T-cell (primary cell): ENCODE results near the gene CYFIP2. TPM values are rescaled to one million over a fixed set of nuclear protein-coding genes. Genes with fewer than 3 reads are reported as not detected.

ENCODE experiments used
- ATAC-seq, 4 experiments: fragments of 200-7000 bp in 3 of 4; fragments of 150-1000 bp in 1 of 4; cut with Tn5 transposase; replicated peaks in 1 of 4; 1 replicate in 3 of 4; 2 replicates in 1 of 4; pipeline ENCODE4 v1.10.0; 2021; ENCODE audit warnings: moderate library complexity in 3 of 4, mild to moderate bottlenecking in 2 of 4, moderate number of reproducible peaks in 1 of 4
- CTCF ChIA-PET, 2 donors: fragments of 300-600 bp; sonication (Branson Sonifier 250); formaldehyde crosslinking; loops; one replicate each; lab custom pipeline; 2022; ENCODE audit warnings: antibody characterized with exemption in 2 of 2; lab: Charles Lee
- POLR2A ChIA-PET, 2 donors: fragments of 300-600 bp; sonication (Branson Sonifier 250); formaldehyde crosslinking; loops; one replicate each; lab custom pipeline; 2022; ENCODE audit warnings: antibody characterized with exemption in 2 of 2; lab: Charles Lee
- DNase-seq, 35 experiments: peaks; one replicate each; pipeline versions ENCODE4 v3.0.0 to v3.0.0-alpha.2; 2013 to 2023
- H3K27ac ChIP-seq: one replicate; pipeline ENCODE4 v1.5.1; 2013; ENCODE audit warnings: low read length
- H3K27me3 ChIP-seq, 2 experiments: replicated peaks in 1 of 2; 1 replicate in 1 of 2; 2 replicates in 1 of 2; pipeline versions ENCODE4 v1.6.1 to v1.7.0; 2013; ENCODE audit warnings: low read length in 1 of 2, mixed read lengths in 1 of 2; ENCODE audit not compliant: control insufficient read depth in 2 of 2, insufficient read depth in 2 of 2; ENCODE audit errors: extremely low read depth in 1 of 2
- H3K36me3 ChIP-seq, 2 donors: 1 replicate in 1 of 2; 2 replicates in 1 of 2; pipeline versions ENCODE4 v1.6.1 to v1.7.0; 2013; ENCODE audit warnings: low read length in 1 of 2; ENCODE audit not compliant: control insufficient read depth in 2 of 2, insufficient read depth in 1 of 2; ENCODE audit errors: extremely low read depth in 1 of 2
- H3K4me1 ChIP-seq, 2 experiments: 1 replicate in 1 of 2; 2 replicates in 1 of 2; pipeline versions ENCODE4 v1.6.1 to v1.7.0; 2013; ENCODE audit warnings: low read length in 2 of 2, mixed read lengths in 1 of 2; ENCODE audit not compliant: insufficient read depth in 2 of 2, control insufficient read depth in 1 of 2; ENCODE audit errors: extremely low read depth in 1 of 2
- H3K4me3 ChIP-seq, 2 donors: 1 replicate in 1 of 2; 2 replicates in 1 of 2; pipeline versions ENCODE4 v1.5.1 to v1.7.0; 2013; ENCODE audit warnings: mild to moderate bottlenecking in 2 of 2, low read length in 1 of 2, moderate library complexity in 1 of 2; ENCODE audit not compliant: control insufficient read depth in 1 of 2; ENCODE audit errors: extremely low read depth in 1 of 2
- H3K9me3 ChIP-seq: 2 replicates; pipeline ENCODE4 v1.7.0; 2013
- H3K27ac Mint-ChIP-seq, 2 donors: one replicate each; pipeline ENCODE4 v1.8.0; 2020 to 2021; ENCODE audit warnings: mild to moderate bottlenecking in 2 of 2, mixed read lengths in 2 of 2
- H3K27me3 Mint-ChIP-seq, 2 donors: one replicate each; pipeline ENCODE4 v1.8.0; 2021 to 2022; ENCODE audit warnings: mixed read lengths in 2 of 2
- H3K36me3 Mint-ChIP-seq: one replicate; pipeline ENCODE4 v1.8.0; 2021; ENCODE audit warnings: mixed read lengths
- H3K4me1 Mint-ChIP-seq, 3 donors: one replicate each; pipeline ENCODE4 v1.8.0; 2020 to 2022; ENCODE audit warnings: mixed read lengths in 3 of 3, mild to moderate bottlenecking in 1 of 3
- H3K4me3 Mint-ChIP-seq, 3 donors: one replicate each; pipeline ENCODE4 v1.8.0; 2020 to 2022; ENCODE audit warnings: mild to moderate bottlenecking in 3 of 3, mixed read lengths in 3 of 3, moderate library complexity in 3 of 3
- H3K9me3 Mint-ChIP-seq, 3 donors: one replicate each; pipeline ENCODE4 v1.8.0; 2020 to 2022; ENCODE audit warnings: mixed read lengths in 3 of 3
- WGBS: methylation state at CpG from one replicate; pipeline ENCODE4 v1.1.5; 2013; ENCODE audit warnings: missing lambda C conversion rate; ENCODE audit not compliant: insufficient coverage; 5-methylcytosine and 5-hydroxymethylcytosine counted together
- total RNA-seq, 35 experiments: library from RNA in 6 of 35; stranded (reverse) in 6 of 35; fragments of 120-200 nt in 1 of 35; gene quantifications; one replicate each; pipeline versions ENCODE4 v1.2.1 to v1.2.4 and lab custom pipeline; 2013 to 2026

CYFIP2 gene
- total RNA-seq, 5 donors from 2014 or later (not counting 1 experiment from before 2014, with no cell fraction given): 362 to 497 (median 398) TPM

- Mint-ChIP-seq H3K4me1 (peaks cover 69 to 80% (median 78%) of the 10 kb centered on the region in 3 donors), H3K36me3 (peaks cover 6% of the 10 kb centered on the region), H3K27me3 (no peaks in the 10 kb centered on the region), H3K27ac (peak overlapping the region; percentile 49), H3K9me3 (no peaks in the 10 kb centered on the region), H3K4me3 (peak overlapping the region in 2 of 3 donors; percentile 17 to 44)
- H3K27me3 ChIP-seq: no peaks in the 10 kb centered on the region
- POLR2A ChIA-PET: interaction anchor here (0.6 to 0.9 kb wide), 3 partner anchors 9 to 41 kb away, joined by 3 to 5 read pairs (median 4); no protein-coding TSS in a partner anchor
- no peaks in the 10 kb centered on the region for H3K9me3 ChIP-seq
- H3K27ac ChIP-seq: no peak overlapping the region
- 87% methylated on average over 3 of the region's 7 CpGs for WGBS
- peaks cover 0 to 8% of the 10 kb centered on the region in 2 donors for H3K36me3 ChIP-seq
- CTCF ChIA-PET: interaction anchor here (0.5 to 1.2 kb wide), 3 partner anchors 9 to 307 kb away, joined by 4 to 5 read pairs (median 5); no protein-coding TSS in a partner anchor
- no peak for ATAC-seq
- H3K4me3 ChIP-seq: no peak overlapping the region
- no peak for DNase-seq
- peaks cover 37 to 45% of the 10 kb centered on the region in 2 experiments for H3K4me1 ChIP-seq
Measured at GRCh38 chr5:157263496-157264090, 2.3 kb upstream of the CYFIP2 start.

- Mint-ChIP-seq H3K27ac (peak overlapping the region; percentile 90 to 96), H3K27me3 (no peaks in the 10 kb centered on the region), H3K4me1 (peaks cover 70 to 80% (median 78%) of the 10 kb centered on the region in 3 donors), H3K9me3 (no peaks in the 10 kb centered on the region), H3K4me3 (peak overlapping the region; percentile 91 to 93 (median 92)), H3K36me3 (peaks cover 25% of the 10 kb centered on the region)
- ATAC-seq (peak; percentile 36 to 55 (median 52)), DNase-seq (peak in 24 of 35 experiments; percentile 22 to 59 (median 44))
- Histone ChIP-seq H3K27ac (peak overlapping the region; percentile 81), H3K4me1 (peaks cover 58 to 69% of the 10 kb centered on the region in 2 experiments), H3K9me3 (no peaks in the 10 kb centered on the region), H3K27me3 (no peaks in the 10 kb centered on the region), H3K36me3 (peaks cover 0 to 26% of the 10 kb centered on the region in 2 donors), H3K4me3 (peak overlapping the region; percentile 68 to 73)
- WGBS: under 1% methylated on average over 58 of the region's 62 CpGs
- POLR2A ChIA-PET: interaction anchor here (0.6 to 2.6 kb wide), 3 partner anchors 13 to 121 kb away, joined by 3 to 9 read pairs (median 5); no protein-coding TSS in a partner anchor
- CTCF ChIA-PET: interaction anchor here in 1 of 2 donors (1.1 to 2.3 kb wide), 6 partner anchors 13 to 124 kb away, joined by 3 to 15 read pairs (median 6); partner anchors contain the start of genes ITK and MED7
Measured at GRCh38 chr5:157266286-157267007, 524 bp downstream of the CYFIP2 start.

GRCh38 chr5:157267025-157267424 lies 1.1 kb downstream of the CYFIP2 start:
- peaks cover 61 to 75% of the 10 kb centered on the region in 2 experiments for H3K4me1 ChIP-seq
- Mint-ChIP-seq H3K27ac (peak overlapping the region; percentile 90 to 96), H3K27me3 (no peaks in the 10 kb centered on the region), H3K4me3 (peak overlapping the region; percentile 91 to 93 (median 92)), H3K4me1 (peaks cover 75 to 84% (median 83%) of the 10 kb centered on the region in 3 donors), H3K36me3 (peaks cover 28% of the 10 kb centered on the region), H3K9me3 (no peaks in the 10 kb centered on the region)
- no peaks in the 10 kb centered on the region for H3K27me3 ChIP-seq
- peak overlapping the region; percentile 81 for H3K27ac ChIP-seq
- peaks cover 0 to 26% of the 10 kb centered on the region in 2 donors for H3K36me3 ChIP-seq
- 7% methylated on average over 3 of the region's 3 CpGs for WGBS
- ATAC-seq: no peak
- H3K4me3 ChIP-seq: peak overlapping the region; percentile 68 to 73
- POLR2A ChIA-PET: interaction anchor here (0.7 to 2.6 kb wide), 2 partner anchors 14 to 80 kb away, joined by 5 to 9 read pairs; no protein-coding TSS in a partner anchor
- CTCF ChIA-PET: interaction anchor here in 1 of 2 donors (1.2 to 2.3 kb wide), 6 partner anchors 14 to 125 kb away, joined by 3 to 15 read pairs (median 6); partner anchors contain the start of gene MED7
- no peak for DNase-seq
- H3K9me3 ChIP-seq: no peaks in the 10 kb centered on the region

GRCh38 chr5:157267761-157268480 lies 2.0 kb downstream of the CYFIP2 start:
- no peak for ATAC-seq

GRCh38 chr5:157269165-157269671 lies 3.3 kb downstream of the CYFIP2 start:
- 0% methylated on average over 2 of the region's 6 CpGs for WGBS
- CTCF ChIA-PET: interaction anchor here in 1 of 2 donors (0.9 to 1.1 kb wide), 2 partner anchors 16 to 35 kb away, joined by 3 read pairs; no protein-coding TSS in a partner anchor
- DNase-seq: peak in 1 of 35 experiments; percentile 52
- Histone ChIP-seq H3K4me3 (peak overlapping the region; percentile 68 to 73), H3K36me3 (peaks cover 0 to 26% of the 10 kb centered on the region in 2 donors), H3K27ac (peak overlapping the region; percentile 81), H3K27me3 (no peaks in the 10 kb centered on the region), H3K9me3 (no peaks in the 10 kb centered on the region), H3K4me1 (peaks cover 69 to 92% of the 10 kb centered on the region in 2 experiments)
- POLR2A ChIA-PET: interaction anchor here in 1 of 2 donors (0.6 kb wide), 1 partner anchor 101 kb away, joined by 12 read pairs; no protein-coding TSS in a partner anchor
- Mint-ChIP-seq H3K4me1 (peaks cover 81 to 91% (median 90%) of the 10 kb centered on the region in 3 donors), H3K4me3 (peak overlapping the region; percentile 91 to 93 (median 92)), H3K9me3 (no peaks in the 10 kb centered on the region), H3K27ac (peak overlapping the region; percentile 99), H3K36me3 (peaks cover 28% of the 10 kb centered on the region), H3K27me3 (no peaks in the 10 kb centered on the region)
- ATAC-seq: no peak

More at GRCh38 chr5:157267761-157268480, 2.0 kb downstream of the CYFIP2 start:
- H3K27me3 Mint-ChIP-seq: no peaks in the 10 kb centered on the region
- H3K4me1 Mint-ChIP-seq: peaks cover 80 to 91% (median 90%) of the 10 kb centered on the region in 3 donors
- WGBS: 25% methylated on average over 8 of the region's 8 CpGs
- peak overlapping the region; percentile 91 to 93 (median 92) for H3K4me3 Mint-ChIP-seq
- Histone ChIP-seq H3K4me1 (peaks cover 68 to 84% of the 10 kb centered on the region in 2 experiments), H3K9me3 (no peaks in the 10 kb centered on the region), H3K27ac (peak overlapping the region; percentile 81), H3K27me3 (no peaks in the 10 kb centered on the region), H3K4me3 (peak overlapping the region; percentile 68 to 73), H3K36me3 (peaks cover 0 to 26% of the 10 kb centered on the region in 2 donors)
- DNase-seq: no peak
- H3K27ac Mint-ChIP-seq: peak overlapping the region; percentile 90 to 96
- H3K36me3 Mint-ChIP-seq: peaks cover 28% of the 10 kb centered on the region
- ChIA-PET POLR2A (interaction anchor here in 1 of 2 donors (0.6 to 1.3 kb wide), 2 partner anchors 9 to 125 kb away, joined by 4 to 6 read pairs; partner anchors contain the start of gene MED7), CTCF (interaction anchor here (0.6 to 2.3 kb wide), 12 partner anchors 11 to 126 kb away, joined by 3 to 15 read pairs (median 4); partner anchors contain the start of gene MED7 (in 1 of the 2))
- no peaks in the 10 kb centered on the region for H3K9me3 Mint-ChIP-seq
